Measurements from ENCODE around the gene ZNF775.

The ZNF775 gene

DNA sequence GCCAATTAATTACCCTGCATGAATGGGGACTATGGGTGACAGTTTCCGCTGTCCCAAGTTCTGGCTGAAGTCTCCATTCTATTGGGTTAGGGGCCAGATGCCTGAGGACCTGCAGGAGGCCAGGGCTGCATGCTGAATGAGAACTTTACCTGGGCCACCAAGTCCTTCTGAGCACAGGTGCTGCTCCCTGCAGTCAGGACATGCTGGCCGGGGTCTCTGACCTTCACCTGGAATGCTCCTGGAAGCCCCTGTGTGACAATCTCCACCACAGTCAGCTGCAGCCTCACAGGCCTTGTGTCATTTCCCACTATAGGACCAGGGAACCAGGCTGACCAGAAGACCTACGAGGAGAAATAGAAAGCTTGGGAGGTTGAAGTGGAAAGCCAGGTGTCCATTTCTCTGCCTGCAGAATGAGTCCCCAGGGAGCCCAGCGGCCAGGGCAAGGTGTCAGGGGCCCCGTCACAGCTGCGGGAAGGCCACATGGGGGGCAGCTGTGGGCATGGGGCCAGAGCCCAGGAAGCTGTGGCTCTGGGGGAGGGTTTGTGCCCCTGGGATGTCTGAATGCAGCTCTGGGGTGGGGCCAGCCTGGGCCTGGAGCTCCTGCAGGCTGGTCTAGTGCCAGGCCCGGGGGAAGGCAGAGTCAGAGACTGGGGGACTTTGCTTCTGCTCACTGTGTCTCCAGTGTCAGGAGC lies 65.7 kb downstream of the ZNF775 start:
- Histone ChIP-seq H3K4me1 (ENCODE audit: control insufficient read depth, low read length) (no peaks in the 10 kb centered on the region), H3K36me3 (ENCODE audit: control insufficient read depth, low read length) (no peaks in the 10 kb centered on the region), H3F3A (ENCODE audit: control insufficient read depth, insufficient read depth) (no peaks in the 10 kb centered on the region), H3K27me3 (ENCODE audit: control insufficient read depth, low read length) (peaks cover 40% of the 10 kb centered on the region), H3K9me2 (replicated peaks; ENCODE audit: control insufficient read depth, low read length) (no peaks in the 10 kb centered on the region), H3K4me2 (ENCODE audit: low read length) (no peak overlapping the region), H3K79me2 (ENCODE audit: control insufficient read depth, low read length) (no peaks in the 10 kb centered on the region), H3K9me3 (ENCODE audit: control insufficient read depth, insufficient read depth, low read length) (no peaks in the 10 kb centered on the region), H3K4me3 (ENCODE audit: low read length) (no peak overlapping the region), H3K27ac (ENCODE audit: low read depth, low read length) (no peak overlapping the region), H4K20me1 (ENCODE audit: control insufficient read depth, insufficient read depth, low read depth, low read length) (no peaks in the 10 kb centered on the region)
- TF ChIP-seq CTCF (IDR thresholded peaks at IDR 0.05; ENCODE audit: low read depth, low read length, poor library complexity, severe bottlenecking) (no peak), EZH2phosphoT487 (IDR thresholded peaks at IDR 0.05; ENCODE audit: borderline replicate concordance, low read length) (no peak)

GRCh38 chr7:150446288-150446938 lies 67.3 kb downstream of the ZNF775 start:
- Histone ChIP-seq H3K79me2 (ENCODE audit: control insufficient read depth, low read length) (no peaks in the 10 kb centered on the region), H3F3A (ENCODE audit: control insufficient read depth, insufficient read depth) (no peaks in the 10 kb centered on the region), H3K4me2 (ENCODE audit: low read length) (no peak overlapping the region), H3K4me1 (ENCODE audit: control insufficient read depth, low read length) (peaks cover 4% of the 10 kb centered on the region; the same call in 1 of the 2 replicates), H3K9me3 (ENCODE audit: control insufficient read depth, insufficient read depth, low read length) (no peaks in the 10 kb centered on the region), H3K27me3 (ENCODE audit: control insufficient read depth, low read length) (peaks cover 49% of the 10 kb centered on the region), H4K20me1 (ENCODE audit: control insufficient read depth, insufficient read depth, low read depth, low read length) (no peaks in the 10 kb centered on the region), H3K9me2 (replicated peaks; ENCODE audit: control insufficient read depth, low read length) (no peaks in the 10 kb centered on the region), H3K4me3 (ENCODE audit: low read length) (no peak overlapping the region), H3K36me3 (ENCODE audit: control insufficient read depth, low read length) (no peaks in the 10 kb centered on the region), H3K27ac (ENCODE audit: low read depth, low read length) (no peak overlapping the region)
- TF ChIP-seq EZH2phosphoT487 (IDR thresholded peaks at IDR 0.05; ENCODE audit: borderline replicate concordance, low read length) (no peak), CTCF (IDR thresholded peaks at IDR 0.05; ENCODE audit: low read depth, low read length, poor library complexity, severe bottlenecking) (no peak)

All from DOHH2 (cell line).